GM15510 (cell line): ENCODE measurements around the gene MYOD1.

ENCODE experiments used
- POLR2A ChIP-seq: IDR thresholded peaks from 3 replicates; pipeline ENCODE4 v1.6.1; 2011; ENCODE audit warnings: borderline replicate concordance; ENCODE audit not compliant: insufficient read length; ENCODE audit errors: extremely low read depth

MYOD1 gene

GRCh38 chr11:17718510-17718962 is 835 bp upstream of the MYOD1 start:
- TF ChIP-seq POLR2A, result no peak

GRCh38 chr11:17719938-17720795 is 796 bp downstream of the MYOD1 start:
- no peak for TF ChIP-seq POLR2A

- TF ChIP-seq POLR2A, result no peak
Observed at GRCh38 chr11:17720796-17721171, 1.4 kb downstream of the MYOD1 start.

GRCh38 chr11:17721242-17721999 is 2.0 kb downstream of the MYOD1 start:
- no peak for TF ChIP-seq POLR2A

- TF ChIP-seq POLR2A, result no peak
Observed at GRCh38 chr11:17722000-17722643, 2.8 kb downstream of the MYOD1 start.

- no peak for TF ChIP-seq POLR2A
Observed at GRCh38 chr11:17724020-17724908, 4.9 kb downstream of the MYOD1 start.

GRCh38 chr11:17725174-17725573 is 5.8 kb downstream of the MYOD1 start:
- TF ChIP-seq POLR2A, result no peak

GRCh38 chr11:17730137-17730536 is 10.8 kb downstream of the MYOD1 start:
- no peak for TF ChIP-seq POLR2A

GRCh38 chr11:17730608-17731462 is 11.5 kb downstream of the MYOD1 start:
- TF ChIP-seq POLR2A, result no peak

GRCh38 chr11:17733261-17733660 is 13.9 kb downstream of the MYOD1 start:
- TF ChIP-seq POLR2A, result no peak

- no peak for TF ChIP-seq POLR2A
Observed at GRCh38 chr11:17734418-17734911, 15.1 kb downstream of the MYOD1 start, which contains the start of gene KCNC1. Gene KCNC1 (plus strand): TSS chr11:17734781. CDS start chr11:17736003, 1,222 bp downstream.

- TF ChIP-seq POLR2A, result no peak
Observed at GRCh38 chr11:17734986-17735817, 15.8 kb downstream of the MYOD1 start.

- no peak for TF ChIP-seq POLR2A
Observed at GRCh38 chr11:17735818-17736578, 16.6 kb downstream of the MYOD1 start.
